ENCODE measurements around the gene PROZ. TPM values are rescaled to one million over a fixed set of nuclear protein-coding genes. Genes with fewer than 3 reads are reported as not detected.
"Not testable (repeated sequence)": the region's sequence is repeated elsewhere in the genome, so short reads cannot be mapped to it uniquely, and the experiment has no call there.

Gene PROZ
- total RNA-seq, 1 experiment from 2014 or later = not detected

- no peak for DNase-seq (ENCODE audit: low spot score)
Measured at GRCh38 chr13:113157206-113157928, 1.1 kb upstream of the PROZ start.

DNA sequence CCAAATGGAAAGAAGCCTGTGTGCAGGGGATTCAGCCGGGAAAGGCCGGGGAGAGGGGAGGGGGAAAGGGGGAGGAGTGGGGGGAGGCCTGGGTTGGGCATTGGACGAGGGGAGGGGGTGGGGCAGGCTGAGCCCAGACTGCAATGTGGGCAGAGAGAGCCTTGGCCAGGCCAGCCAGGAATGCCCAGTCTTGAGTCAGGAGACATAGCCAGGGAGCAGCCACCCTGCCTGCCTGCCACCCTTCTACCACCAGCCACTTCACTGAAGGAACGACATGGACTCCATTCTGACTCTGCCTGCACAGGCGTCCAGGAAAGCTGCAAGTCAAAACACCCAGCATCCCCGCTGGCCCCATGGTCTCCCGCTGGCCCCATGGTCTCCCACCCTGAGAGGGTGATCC, 498 bp downstream of the PROZ start:
- no peak for DNase-seq (ENCODE audit: low spot score)

DNA sequence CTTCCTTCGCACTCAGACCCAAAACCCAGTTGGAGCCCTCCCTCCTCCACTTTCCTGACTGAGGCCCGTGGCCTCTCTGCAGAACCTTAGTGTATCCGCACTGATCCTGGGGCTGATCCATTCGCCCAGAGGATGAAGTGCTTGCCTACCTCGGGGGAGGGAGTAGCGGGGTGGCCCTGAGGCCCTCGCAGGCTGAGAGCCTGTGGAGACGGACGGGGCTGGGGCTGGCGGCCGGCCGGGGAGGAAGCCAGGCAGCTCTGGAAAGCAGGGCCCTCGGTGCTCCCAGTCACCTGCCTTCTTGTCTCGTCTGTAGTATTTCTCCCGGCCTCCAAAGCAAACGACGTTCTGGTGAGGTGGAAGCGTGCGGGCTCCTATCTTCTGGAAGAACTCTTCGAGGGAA, 1.3 kb downstream of the PROZ start:
- no peak for DNase-seq (ENCODE audit: low spot score)

DNA sequence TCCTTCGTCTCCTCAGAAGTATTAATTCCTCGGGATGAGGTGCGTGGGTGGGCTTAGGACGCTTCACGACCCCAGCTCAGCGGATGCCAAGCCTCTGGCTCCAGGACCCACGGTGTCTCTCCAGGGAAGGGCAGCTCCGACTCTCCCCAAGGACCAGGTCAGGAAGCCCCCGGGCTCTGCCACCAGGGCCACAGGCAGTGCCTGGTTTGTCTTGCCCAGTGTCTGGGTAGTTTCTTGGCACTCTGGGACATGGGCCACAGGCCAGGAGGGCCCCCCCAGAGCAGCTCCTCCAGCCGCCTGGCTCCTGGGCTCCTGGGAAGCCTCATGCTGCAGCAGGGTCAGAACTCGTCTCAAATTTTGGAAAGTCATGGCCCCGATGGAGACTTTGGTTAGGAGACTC, 2.5 kb downstream of the PROZ start:
- DNase-seq (ENCODE audit: low spot score) = no peak

- DNase-seq (ENCODE audit: low spot score) = no peak
Measured at GRCh38 chr13:113161433-113161832, 3.0 kb downstream of the PROZ start.

- DNase-seq (ENCODE audit: low spot score) = not testable (repeated sequence)
Measured at GRCh38 chr13:113161975-113162374, 3.5 kb downstream of the PROZ start.

GRCh38 chr13:113162783-113163685, 4.6 kb downstream of the PROZ start:
- DNase-seq (ENCODE audit: low spot score) = no peak

DNA sequence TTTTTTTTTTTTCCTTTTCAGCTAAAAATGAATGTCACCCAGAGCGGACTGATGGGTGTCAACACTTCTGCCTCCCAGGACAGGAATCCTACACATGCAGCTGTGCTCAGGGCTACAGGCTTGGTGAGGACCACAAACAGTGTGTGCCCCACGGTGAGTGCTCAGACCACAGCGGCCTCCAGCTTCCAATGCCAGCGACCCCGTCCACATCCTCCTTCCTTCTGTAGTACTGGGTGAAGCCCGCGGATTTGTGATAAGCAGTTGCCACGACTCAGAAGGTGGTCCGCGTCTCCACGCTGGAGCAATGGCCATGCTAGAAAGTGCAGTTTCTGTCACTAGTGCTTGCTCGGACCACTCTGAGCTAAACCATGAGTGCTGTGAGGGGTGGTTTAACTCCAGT, 6.0 kb downstream of the PROZ start:
- DNase-seq (ENCODE audit: low spot score) = no peak

DNA sequence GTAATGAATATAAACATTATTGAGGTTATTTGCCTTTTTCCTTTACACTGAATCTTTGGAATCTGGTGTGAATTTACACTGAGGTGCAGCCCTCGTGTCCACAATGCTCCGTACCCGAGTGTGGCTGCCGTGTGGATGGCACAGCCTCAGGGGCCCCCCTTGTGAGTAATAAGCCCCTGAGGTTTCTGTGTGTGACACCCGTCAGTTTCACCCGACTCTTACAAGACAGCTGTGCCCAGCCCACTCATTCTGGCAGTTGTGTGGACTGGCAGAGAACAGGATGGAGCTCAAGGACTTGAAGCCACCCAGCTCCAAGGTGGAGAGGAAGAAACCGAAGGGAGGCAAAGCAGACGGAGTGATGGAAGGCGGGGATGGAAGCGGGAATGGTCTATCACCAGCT, 7.8 kb downstream of the PROZ start:
- DNase-seq (ENCODE audit: low spot score) = no peak

- DNase-seq (ENCODE audit: low spot score) = no peak
Measured at GRCh38 chr13:113166681-113167080, 8.2 kb downstream of the PROZ start.

DNA sequence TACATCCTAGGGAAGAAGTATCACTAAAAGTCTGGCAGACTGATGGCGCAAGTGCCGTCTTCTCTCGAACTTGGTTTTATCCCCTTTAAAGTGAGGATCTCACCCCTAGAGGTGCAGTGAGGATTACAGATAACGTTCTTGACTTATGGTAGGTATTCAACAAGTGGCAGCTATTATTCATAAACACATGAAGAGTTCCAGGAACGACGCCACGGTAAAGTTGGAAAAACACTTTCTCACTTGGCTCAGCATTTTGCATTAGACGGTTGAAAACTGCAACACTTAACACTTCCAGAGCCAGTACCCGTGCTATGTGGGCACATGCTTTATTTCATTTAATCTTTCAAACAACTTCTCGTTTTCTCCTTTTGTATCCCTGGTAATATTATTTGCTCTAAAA, 8.7 kb downstream of the PROZ start:
- DNase-seq (ENCODE audit: low spot score) = no peak

DNA sequence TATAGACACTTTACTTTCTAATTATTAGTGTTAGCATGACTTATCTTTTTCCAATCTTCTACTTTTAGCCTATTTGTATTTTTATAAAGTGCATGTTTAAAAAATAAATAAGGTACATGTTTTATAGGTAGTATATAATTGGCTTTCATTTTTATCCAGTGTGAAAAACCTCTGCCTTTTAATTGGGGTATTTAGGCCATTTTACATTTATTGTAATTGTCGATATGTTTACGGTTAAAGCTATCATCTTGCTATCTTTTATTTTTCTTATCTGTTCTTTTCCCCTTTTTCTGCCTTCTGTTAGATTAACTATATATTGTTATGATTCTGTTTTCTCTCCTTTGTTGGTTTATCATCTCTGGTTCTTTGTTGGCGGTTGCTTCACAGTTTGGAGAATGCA, 9.1 kb downstream of the PROZ start:
- no peak for DNase-seq (ENCODE audit: low spot score)

- DNase-seq (ENCODE audit: low spot score) = no peak
Measured at GRCh38 chr13:113168211-113168610, 9.8 kb downstream of the PROZ start.

DNA sequence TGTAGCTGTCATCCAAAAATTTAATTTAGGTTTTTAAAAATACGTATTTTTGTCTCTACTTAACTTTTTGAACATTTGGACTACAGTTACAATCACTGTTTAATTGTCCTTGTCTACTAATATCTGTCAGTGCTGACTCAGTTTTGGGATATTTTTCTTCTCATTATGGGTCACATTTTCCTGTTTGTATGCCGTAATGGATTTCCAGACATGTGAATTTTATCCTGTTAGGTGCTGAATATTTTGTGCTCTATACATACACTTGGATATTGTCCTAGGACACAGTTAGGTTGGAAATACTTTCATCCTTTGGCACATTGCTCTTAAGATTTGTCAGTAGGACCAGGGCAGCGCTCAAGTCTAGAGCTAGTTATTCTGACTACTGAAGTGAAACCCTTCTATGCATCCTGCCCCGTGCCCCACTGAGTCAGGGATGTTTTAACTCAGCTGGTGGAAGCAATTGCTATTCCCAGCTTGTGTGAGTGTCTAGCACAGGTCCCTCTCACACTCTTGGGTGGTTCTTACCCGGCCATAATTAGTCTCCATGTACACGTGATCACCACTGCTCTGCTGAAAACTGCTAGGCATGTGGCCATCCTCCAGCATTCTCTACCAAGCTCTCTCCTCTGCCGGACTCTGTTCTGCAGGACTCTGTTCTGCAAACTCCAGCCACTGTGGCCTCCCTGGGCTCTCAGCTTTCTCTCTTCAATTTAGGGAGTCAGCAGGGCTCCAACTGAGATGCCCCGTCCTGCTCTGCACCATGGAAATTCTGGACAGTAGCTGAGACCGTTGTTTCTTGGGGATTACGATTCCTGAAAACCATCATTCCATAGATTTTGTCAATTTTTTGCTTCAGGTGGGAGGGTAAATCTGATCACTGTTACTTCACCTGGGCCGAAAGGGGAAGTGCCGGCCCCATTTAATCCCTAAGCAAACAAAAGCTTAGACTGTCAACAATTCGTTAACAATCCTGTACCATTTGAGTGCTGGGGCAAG, 11.1 kb downstream of the PROZ start:
- DNase-seq (ENCODE audit: low spot score) = no peak

DNA sequence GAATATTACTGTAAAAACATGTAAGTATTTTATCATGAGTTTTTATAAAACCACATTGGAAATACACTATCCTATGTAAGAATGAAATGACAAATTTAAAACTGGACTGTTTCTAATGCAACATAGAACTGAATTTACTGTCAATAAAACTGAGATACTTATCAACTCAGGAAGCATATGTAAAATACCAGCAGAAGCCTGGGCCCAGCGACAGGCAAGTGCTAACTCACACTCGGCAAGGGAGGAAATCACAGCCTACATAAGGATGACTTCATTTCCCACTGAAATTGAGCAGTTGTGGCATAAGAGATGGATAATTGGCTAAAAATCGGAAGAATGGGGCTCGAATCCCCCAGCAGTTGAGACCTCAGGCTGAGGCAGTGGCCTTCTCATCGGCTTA, 12.1 kb downstream of the PROZ start:
- DNase-seq (ENCODE audit: low spot score) = no peak

DNA sequence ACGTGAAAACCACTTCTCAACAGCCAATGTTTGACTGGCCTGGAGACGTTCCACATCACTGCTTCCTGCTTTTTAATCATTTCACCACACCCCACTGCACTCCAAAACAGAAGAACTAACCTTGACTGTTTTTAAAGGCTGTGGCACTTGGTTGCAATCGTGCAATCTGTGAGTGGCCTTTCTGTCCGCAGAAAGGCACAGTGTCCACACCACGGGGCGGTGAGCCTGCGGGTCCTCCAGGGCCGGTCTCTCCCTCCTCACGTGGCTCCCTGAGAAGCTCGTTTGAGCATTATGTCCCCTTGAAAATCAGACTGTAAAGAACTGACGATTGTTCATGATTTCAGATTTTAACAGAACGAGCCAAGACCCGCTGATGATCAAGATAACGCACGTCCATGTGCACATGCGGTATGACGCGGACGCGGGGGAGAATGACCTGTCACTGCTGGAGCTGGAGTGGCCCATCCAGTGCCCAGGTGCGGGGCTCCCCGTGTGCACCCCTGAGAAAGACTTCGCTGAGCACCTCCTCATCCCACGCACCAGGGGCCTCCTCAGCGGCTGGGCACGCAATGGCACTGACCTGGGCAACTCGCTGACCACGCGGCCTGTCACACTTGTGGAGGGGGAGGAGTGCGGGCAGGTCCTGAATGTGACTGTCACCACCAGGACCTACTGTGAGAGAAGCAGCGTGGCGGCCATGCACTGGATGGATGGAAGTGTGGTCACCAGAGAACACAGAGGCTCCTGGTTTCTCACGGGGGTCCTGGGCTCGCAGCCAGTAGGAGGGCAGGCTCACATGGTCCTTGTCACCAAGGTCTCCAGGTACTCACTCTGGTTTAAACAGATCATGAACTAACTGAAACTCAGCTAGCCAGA, 13.0 kb downstream of the PROZ start:
- no peak for DNase-seq (ENCODE audit: low spot score)

DNA sequence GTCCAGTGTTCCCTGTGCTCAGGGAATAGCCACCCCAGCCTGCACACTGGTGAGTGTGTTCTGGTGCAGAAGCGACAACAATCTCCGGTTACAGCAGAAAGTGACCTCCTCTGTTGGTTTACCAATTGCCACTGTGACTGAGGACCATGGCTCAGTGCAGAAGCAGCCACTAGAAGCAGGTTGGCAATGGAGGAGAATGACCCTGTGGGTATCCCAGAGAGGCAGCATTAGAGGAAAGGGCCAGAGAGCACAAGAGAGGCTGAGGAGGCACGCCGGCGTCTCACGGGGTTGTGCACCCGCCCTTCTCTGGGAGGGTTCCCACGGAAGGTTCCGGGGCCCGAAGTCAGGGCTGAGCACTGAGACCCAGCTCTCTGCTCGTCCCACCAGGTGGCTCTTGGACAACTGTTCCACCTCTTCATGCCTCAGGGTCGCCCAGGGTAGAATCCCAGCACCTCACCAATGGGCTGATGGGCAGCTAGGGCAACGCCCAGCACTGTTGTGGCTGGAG, 14.0 kb downstream of the PROZ start:
- no peak for DNase-seq (ENCODE audit: low spot score)

DNA sequence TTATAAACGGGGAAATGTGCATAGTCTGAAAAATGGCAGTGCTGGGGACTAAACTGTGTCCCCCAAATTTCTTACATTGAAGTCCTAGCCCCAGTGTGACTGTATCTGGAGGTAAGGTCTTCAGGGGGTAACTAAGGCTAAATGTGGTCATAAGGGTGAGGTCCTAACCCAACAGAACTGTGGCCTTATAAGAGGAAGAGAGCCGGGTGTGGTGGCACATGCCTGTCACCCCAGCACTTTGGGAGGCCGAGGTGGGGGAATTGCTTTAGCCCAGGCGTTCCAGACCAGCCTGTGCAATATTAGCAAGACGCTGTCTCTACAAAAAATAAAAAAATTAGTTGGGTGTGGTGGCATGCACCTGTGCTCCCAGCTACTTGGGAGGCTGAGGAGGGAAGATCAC, 17.8 kb downstream of the PROZ start:
- no peak for DNase-seq (ENCODE audit: low spot score)

- no peak for DNase-seq (ENCODE audit: low spot score)
Measured at GRCh38 chr13:113176822-113177221, 18.4 kb downstream of the PROZ start.

GRCh38 chr13:113178070-113178895, 19.8 kb downstream of the PROZ start:
- DNase-seq (ENCODE audit: low spot score) = peak; percentile 96

Measured in A172 (cell line).